Colon (tissue), 2 donors: Measurements from ENCODE around the gene XPO6.

Source experiments
- FAIRE-seq: peaks from 2 replicates; lab custom pipeline; 2012; peaks lifted over from hg19 to GRCh38; lab: Jason Lieb, UNC
- donor health status: control.
- donor health status: control.

XPO6 gene

GRCh38 chr16:28208131-28208530 lies 3.6 kb downstream of the XPO6 start:
- no peak for FAIRE-seq

DNA sequence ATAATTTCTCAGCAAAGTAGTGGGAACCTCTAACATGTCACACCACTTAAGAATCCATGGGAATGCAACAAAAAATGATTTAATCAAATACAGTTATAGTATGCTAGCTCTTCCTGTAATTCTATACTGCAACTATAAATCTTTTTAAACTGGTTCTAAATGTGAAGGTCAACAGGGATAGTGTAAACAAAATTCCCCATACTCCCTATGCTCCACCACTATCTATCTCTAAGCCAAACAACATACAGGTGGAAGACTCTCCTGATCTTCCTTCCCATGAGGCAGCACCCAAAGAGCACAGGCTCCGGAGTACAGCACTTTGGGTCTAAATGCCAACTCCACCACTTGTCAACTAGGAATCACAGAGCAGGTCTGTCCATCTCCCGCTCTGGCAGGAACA lies 4.4 kb downstream of the XPO6 start:
- FAIRE-seq, result no peak

GRCh38 chr16:28205974-28206373 lies 5.8 kb downstream of the XPO6 start:
- no peak for FAIRE-seq

DNA sequence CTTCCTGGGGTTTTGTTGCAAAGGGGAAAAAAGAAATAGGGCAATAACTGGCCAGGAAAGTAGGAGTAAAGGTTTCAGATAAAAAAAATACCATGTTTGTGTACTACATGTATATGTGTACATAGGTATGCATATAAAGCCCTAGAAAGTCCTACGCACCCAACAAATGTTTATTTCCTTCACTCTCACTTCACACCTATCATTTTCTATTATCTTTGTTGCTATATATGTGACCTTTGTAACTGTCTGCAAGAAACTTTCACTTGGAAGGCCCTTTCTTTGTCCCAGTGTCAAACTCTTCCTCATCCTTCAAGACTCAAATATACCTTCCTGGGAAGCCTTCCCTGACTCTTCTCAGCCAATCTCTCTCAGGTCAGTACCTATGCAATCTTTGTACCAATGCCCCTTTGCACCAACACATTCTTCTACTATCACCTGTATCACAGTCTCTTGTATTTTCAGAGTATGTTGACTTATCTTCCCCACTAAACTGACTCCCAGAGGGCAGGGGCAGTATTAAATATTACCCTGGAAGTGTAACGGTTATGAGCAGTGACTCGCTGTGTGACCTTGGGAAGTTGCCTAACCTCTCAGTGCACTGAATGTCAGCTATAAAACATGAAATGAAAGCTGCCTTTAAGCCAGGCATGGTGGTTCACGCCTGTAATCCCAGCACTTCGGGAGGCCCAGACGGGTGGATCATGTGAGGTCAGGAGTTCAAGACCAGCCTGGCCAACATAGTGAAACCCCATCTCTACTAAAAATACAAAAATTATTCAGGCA lies 6.5 kb downstream of the XPO6 start:
- no peak for FAIRE-seq

DNA sequence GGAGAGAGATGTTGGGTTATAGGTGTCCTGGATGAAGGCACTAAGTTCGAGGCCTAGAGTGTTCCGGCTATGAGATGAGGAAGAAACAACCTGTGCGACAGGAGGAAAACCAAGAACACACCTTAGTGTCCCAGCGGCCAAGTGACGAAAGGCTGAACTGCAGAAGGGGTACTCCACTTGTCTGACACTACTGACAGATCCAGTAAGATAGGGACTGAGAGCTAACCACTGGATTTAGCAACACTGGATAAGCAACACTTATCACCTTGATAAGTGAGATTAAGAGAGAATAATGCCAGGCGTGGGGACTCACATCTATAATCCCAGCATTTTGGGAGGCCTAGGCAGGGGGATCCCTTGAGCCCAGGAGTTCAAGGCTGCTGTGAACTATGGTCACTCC lies 7.1 kb downstream of the XPO6 start:
- FAIRE-seq, result no peak

GRCh38 chr16:28204204-28204603 lies 7.6 kb downstream of the XPO6 start:
- no peak for FAIRE-seq

DNA sequence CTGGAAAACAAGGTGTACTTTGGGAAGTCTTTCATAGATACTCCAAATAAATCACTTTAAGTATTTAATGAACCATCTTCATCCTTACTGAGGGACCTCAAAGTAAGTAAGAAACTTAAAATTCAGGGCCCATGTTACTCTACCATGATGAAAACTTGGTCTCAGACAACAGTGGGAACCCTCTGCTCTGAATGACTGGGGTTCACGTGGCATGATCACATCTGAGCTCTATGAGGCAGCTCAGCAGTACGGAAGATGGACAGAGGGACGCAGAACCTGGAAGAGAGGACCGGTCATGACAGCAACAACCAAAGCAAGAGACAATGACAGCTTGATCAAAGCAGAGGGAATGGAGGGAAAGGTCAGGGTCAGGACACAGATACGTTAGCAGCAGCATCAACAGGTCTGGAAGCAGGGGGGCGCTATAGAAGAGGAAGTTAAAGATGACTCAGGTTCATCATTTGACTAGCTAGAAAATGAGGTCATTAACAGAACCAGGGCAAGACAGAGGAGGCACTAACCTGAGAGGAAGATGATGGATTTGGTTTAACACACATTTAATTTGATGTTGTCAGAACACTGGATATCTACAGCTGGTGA lies 9.5 kb downstream of the XPO6 start:
- FAIRE-seq, result no peak

DNA sequence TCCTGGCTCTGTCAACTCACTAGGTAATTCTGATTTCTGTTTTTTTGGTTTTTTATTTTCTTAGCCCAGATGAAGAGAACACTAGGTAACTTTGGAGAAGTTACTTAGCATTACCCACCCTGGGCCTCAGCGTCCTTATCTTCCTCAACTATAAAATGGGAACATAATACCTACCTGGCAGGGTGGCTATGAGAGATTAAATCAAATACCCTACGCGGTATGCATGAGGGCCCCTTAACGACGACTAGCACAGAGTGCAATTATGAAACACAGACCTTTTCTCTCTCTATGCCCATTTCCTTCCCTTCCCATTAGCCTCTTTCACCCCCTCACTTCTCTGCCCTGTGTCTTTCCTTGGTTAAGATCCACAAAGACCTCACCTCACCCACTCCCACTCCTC lies 11.1 kb downstream of the XPO6 start:
- no peak for FAIRE-seq

- FAIRE-seq, result no peak
Measured at GRCh38 chr16:28196387-28196987, 15.3 kb downstream of the XPO6 start.

- FAIRE-seq, result no peak
Measured at GRCh38 chr16:28195859-28196258, 15.9 kb downstream of the XPO6 start.

DNA sequence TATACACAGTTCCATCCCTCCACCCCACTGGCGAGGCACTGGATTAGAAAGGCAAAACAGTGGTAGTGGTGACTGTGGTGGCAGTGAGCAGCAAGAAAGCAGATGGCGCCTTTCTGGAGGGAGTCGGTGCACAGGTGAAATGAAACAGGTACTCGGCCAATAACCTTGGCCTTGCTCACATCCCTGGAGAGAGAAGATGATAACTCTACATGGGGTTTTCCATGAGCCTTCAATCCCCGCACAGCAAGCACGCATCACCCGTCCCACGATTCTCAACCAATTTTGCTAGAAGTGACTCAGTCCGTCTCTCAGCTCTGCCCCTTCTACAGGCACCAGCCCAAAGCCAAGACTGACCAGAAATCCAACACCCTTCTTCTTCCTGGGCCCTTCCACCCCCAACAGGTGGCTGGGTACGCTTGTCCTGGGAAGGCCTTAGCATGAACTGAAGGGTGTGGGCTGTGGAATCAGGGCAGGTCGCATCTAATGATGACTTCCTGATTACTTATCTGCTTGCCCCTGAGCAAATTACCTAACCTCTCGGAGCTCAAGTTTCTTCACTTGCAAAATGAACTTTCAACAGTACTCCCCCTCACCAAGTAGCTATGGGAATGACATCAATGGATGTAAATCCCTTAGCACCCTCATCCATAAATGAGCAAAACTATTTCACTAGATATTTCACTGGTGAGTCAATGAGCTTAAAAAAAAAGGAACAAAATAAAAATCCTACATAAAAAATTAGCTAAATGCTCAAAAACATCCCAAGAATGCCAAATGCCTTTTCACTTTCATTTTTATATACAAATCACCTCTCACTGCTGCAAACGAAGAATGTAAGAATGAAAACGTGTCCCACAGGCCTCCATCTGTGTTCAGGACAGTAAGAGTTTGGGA lies 18.0 kb downstream of the XPO6 start:
- no peak for FAIRE-seq

DNA sequence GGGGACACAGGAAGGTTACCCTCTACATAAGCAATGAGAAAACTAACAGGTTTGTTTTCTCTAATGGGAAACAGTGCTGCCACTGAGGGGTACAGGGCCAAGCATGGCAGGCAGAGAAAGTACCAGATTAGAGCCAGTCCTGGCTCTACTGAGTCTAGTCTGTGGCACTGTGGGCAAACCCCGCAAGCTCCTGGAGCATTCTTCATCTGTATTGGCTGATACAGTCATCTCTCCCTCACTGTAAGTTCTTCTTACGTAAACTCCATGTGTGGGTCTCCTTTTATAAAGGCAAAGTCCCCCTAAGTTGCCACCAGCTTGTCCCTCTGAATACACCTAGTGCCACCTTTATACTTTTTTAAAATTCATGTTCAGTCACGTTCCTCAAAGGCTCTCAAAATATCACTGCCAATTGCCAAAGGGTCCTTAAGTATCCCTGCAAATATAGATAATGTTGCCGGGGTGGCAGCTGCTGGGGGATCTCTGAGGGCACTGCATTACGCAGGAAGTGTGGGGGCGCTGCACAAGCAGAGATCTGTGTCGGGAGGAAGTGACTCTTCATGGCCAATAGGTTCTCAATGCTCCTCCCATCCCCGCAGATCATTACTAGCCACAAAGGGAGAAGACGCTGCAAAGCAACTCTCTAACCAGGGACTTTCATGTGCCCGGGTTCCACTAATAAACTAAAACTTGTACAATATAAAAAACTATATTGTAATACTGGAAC lies 18.8 kb downstream of the XPO6 start:
- no peak for FAIRE-seq

- no peak for FAIRE-seq
Measured at GRCh38 chr16:28191364-28191960, 20.3 kb downstream of the XPO6 start.

- FAIRE-seq, result no peak
Measured at GRCh38 chr16:28189245-28189644, 22.5 kb downstream of the XPO6 start.

DNA sequence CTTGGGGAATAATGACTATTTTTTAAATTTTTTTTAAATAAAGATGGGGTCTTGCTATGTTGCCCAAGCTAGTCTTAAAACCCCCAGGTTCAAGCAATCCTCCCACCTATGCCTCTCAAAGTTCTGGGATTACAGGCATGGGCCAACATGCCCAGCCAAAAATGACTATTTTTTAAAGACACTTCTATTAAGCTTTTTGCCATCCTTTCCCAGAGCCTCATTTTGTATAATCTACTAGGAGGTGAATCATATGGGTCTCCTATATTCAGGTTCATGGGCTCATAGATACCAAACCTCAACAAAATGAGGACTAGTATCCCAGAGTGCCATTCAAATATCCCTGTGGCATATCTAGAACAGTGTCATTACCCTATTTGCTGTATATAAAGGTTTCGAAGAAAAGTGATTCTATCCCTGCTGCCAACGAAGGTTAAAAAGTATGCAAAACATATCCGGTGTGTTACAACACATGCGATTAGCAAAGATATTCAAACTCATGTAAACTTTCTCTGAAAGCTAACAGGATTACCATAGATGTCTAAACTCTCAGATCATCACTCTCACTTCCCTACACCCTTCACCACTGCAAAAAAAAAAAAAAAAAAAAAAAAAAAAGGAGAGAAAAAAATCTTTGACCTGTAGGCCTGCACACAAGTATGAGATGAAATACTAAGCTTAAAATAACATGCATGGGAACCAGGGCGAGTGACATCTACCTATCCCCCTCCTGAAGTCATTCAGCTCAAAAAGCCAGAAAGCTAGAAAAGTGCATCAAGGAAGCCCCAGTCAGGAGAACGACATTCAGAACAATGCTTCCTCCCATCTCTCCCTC lies 23.5 kb downstream of the XPO6 start:
- no peak for FAIRE-seq

DNA sequence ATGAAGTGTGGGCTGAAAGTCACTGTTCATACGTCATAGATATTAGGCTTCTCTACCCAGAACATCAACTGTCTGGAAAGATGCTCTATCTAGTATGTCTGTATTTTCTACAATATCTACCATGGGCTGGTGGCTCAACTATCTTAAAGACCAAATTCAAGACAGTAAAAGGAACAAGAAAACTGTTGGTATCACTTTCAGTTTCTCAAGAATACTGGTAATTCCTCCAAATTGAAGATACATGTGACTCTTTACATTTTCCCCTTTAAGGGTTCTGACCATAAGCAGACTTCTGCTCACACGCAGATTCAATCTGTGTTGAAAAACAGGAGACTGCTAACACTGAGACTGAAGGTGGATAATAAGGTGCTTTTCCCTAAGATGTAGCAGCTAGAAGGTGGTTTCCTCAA lies 24.2 kb downstream of the XPO6 start:
- FAIRE-seq, result no peak

- no peak for FAIRE-seq
Measured at GRCh38 chr16:28186752-28187151, 25.0 kb downstream of the XPO6 start.

- no peak for FAIRE-seq
Measured at GRCh38 chr16:28185696-28186095, 26.1 kb downstream of the XPO6 start.

DNA sequence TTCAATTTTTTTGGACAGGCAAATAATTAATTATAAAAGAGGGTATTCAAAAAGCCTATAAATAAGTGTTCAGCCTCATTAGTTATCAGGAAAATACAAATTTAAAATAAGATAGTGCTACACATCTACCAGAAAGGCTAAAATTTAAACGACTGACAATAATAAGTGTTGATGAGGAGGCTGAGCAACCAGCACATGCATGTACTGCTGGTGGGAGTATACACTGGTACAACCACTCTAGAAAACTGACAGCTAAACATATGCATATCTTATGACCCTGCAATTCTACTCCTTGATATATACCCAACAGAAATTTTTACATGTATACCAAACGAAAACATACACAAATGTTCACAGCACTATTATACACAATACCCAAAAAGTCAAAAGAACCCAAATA lies 27.1 kb downstream of the XPO6 start:
- FAIRE-seq, result no peak

- FAIRE-seq, result no peak
Measured at GRCh38 chr16:28183930-28184329, 27.8 kb downstream of the XPO6 start.

GRCh38 chr16:28183484-28183883 lies 28.3 kb downstream of the XPO6 start:
- no peak for FAIRE-seq
